ENCODE data around the gene RPP30.

- TF ChIP-seq CTCF (IDR thresholded peaks at IDR 0.05) (no peak), EZH2 (IDR thresholded peaks at IDR 0.05) (no peak), EZH2phosphoT487 (IDR thresholded peaks at IDR 0.05) (no peak)
Observed at GRCh38 chr10:90939648-90940047, 67.9 kb downstream of the RPP30 start.
